Neural progenitor cell (in vitro differentiated cells): ENCODE results near the gene STAG3. TPM values are rescaled to one million over a fixed set of nuclear protein-coding genes. Genes with fewer than 3 reads are reported as not detected.
"Not testable (repeated sequence)": the region's sequence is repeated elsewhere in the genome, so short reads cannot be mapped to it uniquely, and the experiment has no call there.

Source experiments
- DNase-seq: peaks from one replicate; pipeline ENCODE4 v3.0.0-alpha.2; 2016; ENCODE audit warnings: low spot score
- H2AFZ ChIP-seq: fragments of 200-600 bp; sonication (generic); replicated peaks from 2 replicates; pipeline ENCODE4 v1.6.1; 2016; ENCODE audit warnings: antibody characterized with exemption
- H3F3A ChIP-seq: fragments of 200-600 bp; sonication (generic); 2 replicates; pipeline ENCODE4 v1.6.1; 2016; ENCODE audit warnings: antibody characterized with exemption, low read depth
- H3K27ac ChIP-seq: fragments of 200-600 bp; sonication (generic); 2 replicates; pipeline ENCODE4 v1.5.1; 2016; ENCODE audit warnings: mild to moderate bottlenecking
- H3K27me3 ChIP-seq: fragments of 200-600 bp; sonication (generic); 2 replicates; pipeline ENCODE4 v1.6.1; 2016; ENCODE audit warnings: mild to moderate bottlenecking, moderate library complexity
- H3K36me3 ChIP-seq: fragments of 200-600 bp; sonication (generic); 2 replicates; pipeline ENCODE4 v1.5.1; 2016
- H3K4me1 ChIP-seq: fragments of 200-600 bp; sonication (generic); 2 replicates; pipeline ENCODE4 v1.6.1; 2016; ENCODE audit warnings: mixed run types
- H3K4me2 ChIP-seq: fragments of 200-600 bp; sonication (generic); 2 replicates; pipeline ENCODE4 v1.6.1; 2016
- H3K4me3 ChIP-seq: fragments of 200-600 bp; sonication (generic); 2 replicates; pipeline ENCODE4 v1.5.1; 2016
- H3K79me2 ChIP-seq: fragments of 200-600 bp; sonication (generic); 2 replicates; pipeline ENCODE4 v1.6.1; 2016; ENCODE audit warnings: low read depth
- H3K9ac ChIP-seq: fragments of 200-600 bp; sonication (generic); 2 replicates; pipeline ENCODE4 v1.6.1; 2016
- H3K9me3 ChIP-seq: fragments of 200-600 bp; sonication (generic); 2 replicates; pipeline ENCODE4 v1.5.1; 2016; ENCODE audit warnings: low read depth
- H4K20me1 ChIP-seq: fragments of 200-600 bp; sonication (generic); 2 replicates; pipeline ENCODE4 v1.6.1; 2016; ENCODE audit warnings: low read depth
- H3K27ac Mint-ChIP-seq: 3 replicates; pipeline ENCODE4 v1.8.0; 2021; ENCODE audit warnings: mixed read lengths
- H3K27me3 Mint-ChIP-seq: 2 replicates; pipeline ENCODE4 v1.8.0; 2022; ENCODE audit warnings: low read depth, mild to moderate bottlenecking, inconsistent platforms, moderate library complexity, mixed read lengths; ENCODE audit not compliant: insufficient read depth
- H3K36me3 Mint-ChIP-seq: 3 replicates; pipeline ENCODE4 v1.8.0; 2021; ENCODE audit warnings: mixed read lengths
- H3K4me1 Mint-ChIP-seq: 3 replicates; pipeline ENCODE4 v1.8.0; 2021; ENCODE audit warnings: mixed read lengths
- H3K4me3 Mint-ChIP-seq: 3 replicates; pipeline ENCODE4 v1.8.0; 2021; ENCODE audit warnings: mild to moderate bottlenecking, moderate library complexity, mixed read lengths
- H3K9me3 Mint-ChIP-seq: 3 replicates; pipeline ENCODE4 v1.8.0; 2020; ENCODE audit warnings: mixed read lengths
- CTCF ChIP-seq: fragments of 200-600 bp; sonication (generic); IDR thresholded peaks from 2 replicates; pipeline ENCODE4 v1.5.1; 2017; ENCODE audit warnings: antibody characterized with exemption, mild to moderate bottlenecking
- EZH2 ChIP-seq: fragments of 200-600 bp; sonication (generic); IDR thresholded peaks from 2 replicates; pipeline ENCODE4 v1.6.1; 2017; ENCODE audit warnings: antibody characterized with exemption, mild to moderate bottlenecking, moderate library complexity
- EZH2phosphoT487 ChIP-seq: fragments of 200-600 bp; sonication (generic); IDR thresholded peaks from 2 replicates; pipeline ENCODE4 v1.6.1; 2017; ENCODE audit warnings: antibody characterized with exemption
- microRNA-seq: library from miRNA; unstranded; fragments of <30 nt; microRNA quantifications from one replicate; pipeline ENCODE4, GENCODE V29; 2016
- total RNA-seq: library from RNA; depleted of rRNA; stranded (reverse); fragments of >200 nt; gene quantifications from 2 replicates; pipeline ENCODE4 v1.2.3, GENCODE V29; 2015; ENCODE audit warnings: low replicate concordance

Gene STAG3
- total RNA-seq, 1 donor from 2014 or later: 0.58 TPM

- peaks cover 27% of the 10 kb centered on the region for H3K4me1 Mint-ChIP-seq
- Histone ChIP-seq H3K27me3 (no peaks in the 10 kb centered on the region), H3K4me3 (no peak overlapping the region), H3F3A (peaks cover 15% of the 10 kb centered on the region), H3K36me3 (no peaks in the 10 kb centered on the region), H4K20me1 (peaks cover 32% of the 10 kb centered on the region), H3K79me2 (peaks cover 37% of the 10 kb centered on the region), H2AFZ (no peak overlapping the region), H3K4me2 (no peak overlapping the region), H3K4me1 (peaks cover 14% of the 10 kb centered on the region), H3K9me3 (no peaks in the 10 kb centered on the region), H3K9ac (no peak overlapping the region), H3K27ac (no peak overlapping the region)
- no peak for DNase-seq
- TF ChIP-seq EZH2phosphoT487 (no peak), EZH2 (no peak), CTCF (no peak)
- H3K36me3 Mint-ChIP-seq: peaks cover 4% of the 10 kb centered on the region
- H3K27me3 Mint-ChIP-seq: peaks cover 2% of the 10 kb centered on the region
- H3K27ac Mint-ChIP-seq: peak overlapping the region; percentile 92
- H3K9me3 Mint-ChIP-seq: no peaks in the 10 kb centered on the region
- H3K4me3 Mint-ChIP-seq: peak overlapping the region; percentile 44
These were observed 70.8 kb downstream of the STAG3 start for GRCh38 chr7:100248483-100248882.

GRCh38 chr7:100257017-100257416, 79.3 kb downstream of the STAG3 start:
- Histone ChIP-seq H3K4me1 (no peaks in the 10 kb centered on the region), H3K79me2 (peaks cover 33% of the 10 kb centered on the region), H3K27ac (no peak overlapping the region), H3K4me2 (no peak overlapping the region), H3F3A (no peaks in the 10 kb centered on the region), H3K36me3 (no peaks in the 10 kb centered on the region), H3K9ac (no peak overlapping the region), H3K27me3 (no peaks in the 10 kb centered on the region), H3K4me3 (no peak overlapping the region), H3K9me3 (no peaks in the 10 kb centered on the region), H2AFZ (no peak overlapping the region), H4K20me1 (peaks cover 36% of the 10 kb centered on the region)
- Mint-ChIP-seq H3K9me3 (no peaks in the 10 kb centered on the region), H3K36me3 (peaks cover 4% of the 10 kb centered on the region), H3K27me3 (peaks cover 2% of the 10 kb centered on the region), H3K4me1 (peaks cover 2% of the 10 kb centered on the region), H3K4me3 (no peak overlapping the region), H3K27ac (no peak overlapping the region)
- TF ChIP-seq EZH2 (no peak), EZH2phosphoT487 (no peak), CTCF (no peak)
- no peak for DNase-seq

- not testable (repeated sequence) for H3K9ac ChIP-seq, H3F3A ChIP-seq, H3K4me3 ChIP-seq, H2AFZ ChIP-seq, H3K27me3 Mint-ChIP-seq, DNase-seq, H3K4me2 ChIP-seq, H3K27me3 ChIP-seq, H3K4me1 ChIP-seq, H3K4me1 Mint-ChIP-seq, H3K27ac ChIP-seq, H3K4me3 Mint-ChIP-seq, H3K36me3 ChIP-seq, H3K9me3 ChIP-seq, H3K9me3 Mint-ChIP-seq
- Mint-ChIP-seq H3K27ac (peak overlapping the region; percentile 60), H3K36me3 (peaks cover 11% of the 10 kb centered on the region)
- Histone ChIP-seq H4K20me1 (peaks cover 49% of the 10 kb centered on the region), H3K79me2 (peaks cover 38% of the 10 kb centered on the region)
These were observed 82.3 kb downstream of the STAG3 start for GRCh38 chr7:100259984-100260383.

- H3K4me3 Mint-ChIP-seq, H3K4me1 Mint-ChIP-seq, H3K4me3 ChIP-seq, H3K9me3 Mint-ChIP-seq, H3K27me3 Mint-ChIP-seq, H3K27me3 ChIP-seq, H3K9ac ChIP-seq, H3K4me2 ChIP-seq, H2AFZ ChIP-seq, DNase-seq, H3K27ac Mint-ChIP-seq, H3K36me3 Mint-ChIP-seq, H3K27ac ChIP-seq, H3K9me3 ChIP-seq, H3K4me1 ChIP-seq, H3K36me3 ChIP-seq, H3F3A ChIP-seq: not testable (repeated sequence)
- peaks cover 61% of the 10 kb centered on the region for H3K79me2 ChIP-seq
- peaks cover 66% of the 10 kb centered on the region for H4K20me1 ChIP-seq
These were observed 85.2 kb downstream of the STAG3 start for GRCh38 chr7:100262896-100263295.

Small RNA genes lying within 50 kb of the gene (microRNA-seq; reads per million reads assigned to microRNA genes)
- not detected for gene MIR4658

Other genes starting within 250 kb of the STAG3 start
- 0.34 TPM in 1 of 2 replicates, not detected in the other for gene GJC3, start 248.3 kb upstream of the STAG3 start, total RNA-seq
- gene AZGP1, start 201.9 kb upstream of the STAG3 start, total RNA-seq: not detected in 2 replicates
- gene ZKSCAN1, start 162.3 kb upstream of the STAG3 start, total RNA-seq: 39.7 and 43.2 TPM in 2 replicates
- 29.0 and 33.4 TPM in 2 replicates for gene ZSCAN21, start 128.1 kb upstream of the STAG3 start, total RNA-seq
- gene ZNF3, start 96.2 kb upstream of the STAG3 start, total RNA-seq: 56.0 and 73.6 TPM in 2 replicates
- gene COPS6, start 88.9 kb upstream of the STAG3 start, total RNA-seq: 42.2 and 63.9 TPM in 2 replicates
- 206 and 297 TPM in 2 replicates for gene MCM7, start 76.5 kb upstream of the STAG3 start, total RNA-seq
- gene AP4M1, start 76.3 kb upstream of the STAG3 start, total RNA-seq: 15.3 and 15.4 TPM in 2 replicates
- gene TAF6, start 58.6 kb upstream of the STAG3 start, total RNA-seq: 66.1 and 88.3 TPM in 2 replicates
- gene CNPY4, start 58.3 kb upstream of the STAG3 start, total RNA-seq: 25.8 and 26.7 TPM in 2 replicates
- gene MBLAC1, start 51.0 kb upstream of the STAG3 start, total RNA-seq: 1.6 and 2.7 TPM in 2 replicates
- 70.5 and 123 TPM in 2 replicates for gene LAMTOR4, start 29.0 kb upstream of the STAG3 start, total RNA-seq
- 4.3 and 13.3 TPM in 2 replicates for gene TRAPPC14, start 19.2 kb upstream of the STAG3 start, total RNA-seq
- 0.90 and 2.5 TPM in 2 replicates for gene GAL3ST4, start 9.3 kb upstream of the STAG3 start, total RNA-seq
- 17.0 and 61.0 TPM in 2 replicates for gene GPC2, start 537 bp upstream of the STAG3 start, total RNA-seq
- gene PVRIG, start 42.0 kb downstream of the STAG3 start, total RNA-seq: not detected in 2 replicates
- not detected in 2 replicates for gene SPDYE3, start 129.8 kb downstream of the STAG3 start, total RNA-seq
- 19.3 and 43.6 TPM in 2 replicates for gene PILRB, start 180.2 kb downstream of the STAG3 start, total RNA-seq
- gene PILRA, start 195.6 kb downstream of the STAG3 start, total RNA-seq: 0.68 and 6.7 TPM in 2 replicates